ENCODE results near the gene ZNF521.

ZNF521 gene

GRCh38 chr18:25170402-25170801 is 181.6 kb downstream of the ZNF521 start:
- TF ChIP-seq CTCF (IDR thresholded peaks at IDR 0.05) (no peak), ZFX (IDR thresholded peaks at IDR 0.05; ENCODE audit: borderline replicate concordance) (no peak)

GRCh38 chr18:25169701-25170100 is 182.3 kb downstream of the ZNF521 start:
- no peak for TF ChIP-seq CTCF (IDR thresholded peaks at IDR 0.05)
- TF ChIP-seq ZFX (IDR thresholded peaks at IDR 0.05; ENCODE audit: borderline replicate concordance): no peak
- no peak overlapping the region for H3K27ac ChIP-seq

More at GRCh38 chr18:25170402-25170801, 181.6 kb downstream of the ZNF521 start:
- no peak overlapping the region for H3K27ac ChIP-seq

GRCh38 chr18:25167612-25168410 is 184.2 kb downstream of the ZNF521 start:
- TF ChIP-seq CTCF (IDR thresholded peaks at IDR 0.05) (no peak), ZFX (IDR thresholded peaks at IDR 0.05; ENCODE audit: borderline replicate concordance) (no peak)

GRCh38 chr18:25166113-25166512 is 185.9 kb downstream of the ZNF521 start:
- H3K27ac ChIP-seq: no peak overlapping the region
- TF ChIP-seq CTCF (IDR thresholded peaks at IDR 0.05) (no peak), ZFX (IDR thresholded peaks at IDR 0.05; ENCODE audit: borderline replicate concordance) (no peak)

More at GRCh38 chr18:25167612-25168410, 184.2 kb downstream of the ZNF521 start:
- no peak overlapping the region for H3K27ac ChIP-seq

- no peak overlapping the region for H3K27ac ChIP-seq
- TF ChIP-seq CTCF (IDR thresholded peaks at IDR 0.05) (no peak), ZFX (IDR thresholded peaks at IDR 0.05; ENCODE audit: borderline replicate concordance) (no peak)
Measured at GRCh38 chr18:25164848-25165811, 186.8 kb downstream of the ZNF521 start.

GRCh38 chr18:25164211-25164847 is 187.6 kb downstream of the ZNF521 start:
- no peak overlapping the region for H3K27ac ChIP-seq
- TF ChIP-seq CTCF (IDR thresholded peaks at IDR 0.05) (no peak), ZFX (IDR thresholded peaks at IDR 0.05; ENCODE audit: borderline replicate concordance) (no peak)

Data from 22Rv1 (cell line).